GM23248 (cell line): ENCODE results near the gene AGPAT3. TPM values are rescaled to one million over a fixed set of nuclear protein-coding genes. Genes with fewer than 3 reads are reported as not detected.

Source experiments
- DNase-seq: peaks from one replicate; pipeline ENCODE4 v3.0.0-alpha.2; 2015
- H2AFZ ChIP-seq: fragments of 200-600 bp; sonication (generic); 2 replicates; pipeline ENCODE4 v1.6.1; 2016; ENCODE audit warnings: antibody characterized with exemption
- H3F3A ChIP-seq: fragments of 200-600 bp; sonication (generic); 2 replicates; pipeline ENCODE4 v1.6.1; 2016; ENCODE audit warnings: mild to moderate bottlenecking, antibody characterized with exemption, mixed run types; ENCODE audit not compliant: insufficient read depth
- H3K27ac ChIP-seq: fragments of 200-600 bp; sonication (generic); 2 replicates; pipeline ENCODE4 v1.5.1; 2016; ENCODE audit warnings: mild to moderate bottlenecking
- H3K27me3 ChIP-seq: fragments of 200-600 bp; sonication (generic); replicated peaks from 2 replicates; pipeline ENCODE4 v1.6.1; 2016; ENCODE audit warnings: mild to moderate bottlenecking; ENCODE audit not compliant: insufficient read depth
- H3K36me3 ChIP-seq: fragments of 200-600 bp; sonication (generic); 2 replicates; pipeline ENCODE4 v1.6.1; 2016; ENCODE audit warnings: low read depth, mild to moderate bottlenecking
- H3K4me1 ChIP-seq: fragments of 200-600 bp; sonication (generic); 2 replicates; pipeline ENCODE4 v1.6.1; 2016; ENCODE audit warnings: mild to moderate bottlenecking; ENCODE audit not compliant: insufficient read depth
- H3K4me2 ChIP-seq: fragments of 200-600 bp; sonication (generic); one replicate; pipeline ENCODE4 v1.6.1; 2016; ENCODE audit warnings: mild to moderate bottlenecking; ENCODE audit not compliant: unreplicated experiment
- H3K4me3 ChIP-seq: fragments of 200-600 bp; sonication (generic); 2 replicates; pipeline ENCODE4 v1.5.1; 2016; ENCODE audit warnings: mild to moderate bottlenecking
- H3K79me2 ChIP-seq: fragments of 200-600 bp; sonication (generic); 2 replicates; pipeline ENCODE4 v1.6.1; 2016; ENCODE audit warnings: mild to moderate bottlenecking; ENCODE audit not compliant: insufficient read depth
- H3K9ac ChIP-seq: fragments of 200-600 bp; sonication (generic); 2 replicates; pipeline ENCODE4 v1.6.1; 2016; ENCODE audit warnings: mild to moderate bottlenecking
- H3K9me2 ChIP-seq: fragments of 200-600 bp; sonication (generic); 2 replicates; pipeline ENCODE4 v1.6.1; 2016; ENCODE audit warnings: mixed run types, mild to moderate bottlenecking, moderate library complexity; ENCODE audit not compliant: insufficient read depth
- H3K9me3 ChIP-seq: fragments of 200-600 bp; sonication (generic); one replicate; pipeline ENCODE4 v1.6.1; 2017; ENCODE audit warnings: low read depth
- H4K20me1 ChIP-seq: fragments of 200-600 bp; sonication (generic); 2 replicates; pipeline ENCODE4 v1.6.0; 2016; ENCODE audit not compliant: insufficient read depth
- EZH2 ChIP-seq: fragments of 200-600 bp; sonication (generic); IDR thresholded peaks from 2 replicates; pipeline ENCODE4 v1.6.1; 2018; ENCODE audit warnings: antibody characterized with exemption, mild to moderate bottlenecking; ENCODE audit not compliant: insufficient read depth, poor library complexity, severe bottlenecking
- EZH2phosphoT487 ChIP-seq: fragments of 200-600 bp; sonication (generic); IDR thresholded peaks from 2 replicates; pipeline ENCODE4 v1.6.1; 2018; ENCODE audit warnings: antibody characterized with exemption, moderate library complexity, mild to moderate bottlenecking, low read depth; ENCODE audit not compliant: insufficient read depth
- WGBS, 2 experiments: methylation state at CpG; one replicate each; pipeline ENCODE4 v1.1.6; 2015 to 2017; ENCODE audit warnings: low lambda C conversion rate in 2 of 2, low coverage in 1 of 2; ENCODE audit errors: missing lambda C conversion rate in 2 of 2; 5-methylcytosine and 5-hydroxymethylcytosine counted together
- in situ Hi-C: fragments of 300-500 bp; cut with MboI; formaldehyde crosslinking; loops from 2 replicates; pipeline ENCODE4 v1.15.0; 2020
- polyA plus RNA-seq: library from polyadenylated mRNA; unstranded; fragments of >200 nt; fragmentation: Nextera tagmentation; extraction: Ambion mirVana; gene quantifications from 2 replicates; pipeline ENCODE4 v1.2.1, GENCODE V29; 2016
- total RNA-seq: library from RNA; depleted of rRNA; stranded (reverse); fragments of >200 nt; shearing (Covaris generic); gene quantifications from 2 replicates; pipeline ENCODE4 v1.2.3, GENCODE V29; 2014

Gene AGPAT3
- total and polyA plus RNA-seq, 2 experiments from 2014 or later, result 12.3 to 29.3 TPM

DNA sequence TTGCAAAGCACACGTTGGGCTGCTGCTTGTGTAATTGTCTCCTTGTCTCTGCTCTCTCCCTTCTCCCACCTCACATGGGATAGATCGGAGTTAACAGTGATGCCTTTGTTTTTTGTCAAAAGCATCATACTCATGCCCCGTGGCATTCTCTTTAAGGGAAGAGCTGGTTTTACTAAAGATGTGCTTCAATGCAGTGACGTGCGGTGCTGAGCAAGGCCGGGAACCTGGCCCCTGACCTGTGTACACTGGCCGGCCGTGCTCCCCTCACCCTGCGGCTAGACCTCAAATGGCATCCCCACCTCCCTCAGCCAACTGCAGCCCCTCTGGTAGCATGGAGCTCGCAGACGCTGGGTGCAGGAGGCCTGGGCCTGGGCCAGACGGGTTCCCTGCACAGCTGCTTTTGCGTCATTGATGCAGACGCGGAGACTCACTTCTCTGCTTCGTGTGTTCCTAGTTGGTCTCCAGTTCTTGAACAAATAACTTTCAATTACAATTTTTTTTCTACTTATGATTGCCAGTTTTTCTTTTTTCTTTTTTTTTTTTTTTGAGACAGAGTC is 19.9 kb downstream of the AGPAT3 start:
- 79% methylated on average over 16 of the region's 16 CpGs for WGBS, 2 experiments
- Histone ChIP-seq H3K36me3 (no peaks in the 10 kb centered on the region), H2AFZ (no peak overlapping the region), H3K4me2 (no peak overlapping the region), H3F3A (no peaks in the 10 kb centered on the region), H3K27ac (no peak overlapping the region), H3K4me1 (peaks cover 7% of the 10 kb centered on the region; the same call in 1 of the 2 replicates), H3K9ac (no peak overlapping the region), H3K9me2 (no peaks in the 10 kb centered on the region), H4K20me1 (peaks cover 11% of the 10 kb centered on the region), H3K79me2 (peaks cover 93% of the 10 kb centered on the region), H3K27me3 (no peaks in the 10 kb centered on the region), H3K4me3 (no peak overlapping the region), H3K9me3 (no peaks in the 10 kb centered on the region)
- DNase-seq, result no peak
- TF ChIP-seq EZH2phosphoT487 (no peak), EZH2 (no peak)
- in situ Hi-C loops, result no loop called here

DNA sequence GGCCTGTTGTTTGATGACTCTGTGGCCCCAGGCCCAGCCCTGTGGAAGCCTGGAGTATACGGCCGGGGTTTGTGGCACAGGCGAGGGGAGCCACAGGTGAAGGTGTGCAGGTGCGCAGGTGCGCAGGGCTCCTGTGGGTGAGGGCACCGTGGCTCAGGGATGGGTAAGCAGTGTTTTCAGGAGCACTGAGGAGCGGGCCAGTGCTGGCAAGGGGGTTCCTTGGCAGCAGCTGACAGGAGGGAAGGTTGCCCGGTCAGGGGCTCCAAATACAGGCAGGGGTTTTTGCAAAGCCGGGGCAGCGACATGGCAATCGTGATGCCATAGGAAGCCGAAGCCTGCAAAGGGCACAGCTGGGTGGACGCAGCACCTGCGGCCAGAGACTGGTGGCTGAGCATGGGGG is 20.7 kb downstream of the AGPAT3 start:
- no peak for TF ChIP-seq EZH2phosphoT487
- TF ChIP-seq EZH2, result no peak
- peaks cover 89% of the 10 kb centered on the region for H3K79me2 ChIP-seq
- no peak overlapping the region for H3K4me2 ChIP-seq
- no peaks in the 10 kb centered on the region for H3K36me3 ChIP-seq
- 96 to 98% methylated on average over 14 of the region's 14 CpGs for WGBS, 2 experiments
- H4K20me1 ChIP-seq, result peaks cover 3% of the 10 kb centered on the region
- in situ Hi-C loops, result no loop called here
- H3K9me3 ChIP-seq, result no peaks in the 10 kb centered on the region
- H3K4me1 ChIP-seq, result no peaks in the 10 kb centered on the region
- H3K27ac ChIP-seq, result no peak overlapping the region
- no peak for DNase-seq
- no peak overlapping the region for H3K9ac ChIP-seq
- no peaks in the 10 kb centered on the region for H3K9me2 ChIP-seq
- H3K27me3 ChIP-seq, result no peaks in the 10 kb centered on the region
- H3K4me3 ChIP-seq, result no peak overlapping the region
- H3F3A ChIP-seq, result no peaks in the 10 kb centered on the region
- H2AFZ ChIP-seq, result no peak overlapping the region

DNA sequence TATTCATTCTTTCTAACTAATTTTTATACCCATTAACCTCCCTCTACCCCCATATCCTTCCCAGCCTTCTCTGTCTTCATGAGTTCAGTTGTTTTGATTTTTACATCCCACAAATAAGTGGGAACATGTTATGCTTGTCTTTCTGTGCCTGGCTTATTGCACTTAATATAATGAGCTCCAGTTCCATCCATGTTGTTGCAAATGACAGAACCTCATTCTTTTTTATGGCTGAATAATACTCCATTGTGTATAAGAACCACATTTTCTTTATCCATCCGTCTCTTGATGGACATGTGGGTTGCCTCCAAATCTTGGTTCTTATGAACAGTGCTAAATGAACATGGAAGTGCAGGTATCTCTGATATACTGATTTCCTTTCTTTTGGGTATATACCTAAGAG is 21.5 kb downstream of the AGPAT3 start:
- H2AFZ ChIP-seq, result no peak overlapping the region
- no peak overlapping the region for H3K27ac ChIP-seq
- H3F3A ChIP-seq, result no peaks in the 10 kb centered on the region
- no peak for DNase-seq
- H3K4me3 ChIP-seq, result no peak overlapping the region
- H3K4me1 ChIP-seq, result no peaks in the 10 kb centered on the region
- 49 to 50% methylated on average over 1 of the region's 1 CpG for WGBS, 2 experiments
- H3K4me2 ChIP-seq, result no peak overlapping the region
- no peaks in the 10 kb centered on the region for H3K9me2 ChIP-seq
- in situ Hi-C loops, result no loop called here
- H3K9me3 ChIP-seq, result no peaks in the 10 kb centered on the region
- H4K20me1 ChIP-seq, result no peaks in the 10 kb centered on the region; the same call in 1 of the 2 replicates
- no peaks in the 10 kb centered on the region for H3K27me3 ChIP-seq
- no peak overlapping the region for H3K9ac ChIP-seq
- no peak for TF ChIP-seq EZH2
- no peak for TF ChIP-seq EZH2phosphoT487
- H3K79me2 ChIP-seq, result peaks cover 89% of the 10 kb centered on the region
- no peaks in the 10 kb centered on the region for H3K36me3 ChIP-seq

DNA sequence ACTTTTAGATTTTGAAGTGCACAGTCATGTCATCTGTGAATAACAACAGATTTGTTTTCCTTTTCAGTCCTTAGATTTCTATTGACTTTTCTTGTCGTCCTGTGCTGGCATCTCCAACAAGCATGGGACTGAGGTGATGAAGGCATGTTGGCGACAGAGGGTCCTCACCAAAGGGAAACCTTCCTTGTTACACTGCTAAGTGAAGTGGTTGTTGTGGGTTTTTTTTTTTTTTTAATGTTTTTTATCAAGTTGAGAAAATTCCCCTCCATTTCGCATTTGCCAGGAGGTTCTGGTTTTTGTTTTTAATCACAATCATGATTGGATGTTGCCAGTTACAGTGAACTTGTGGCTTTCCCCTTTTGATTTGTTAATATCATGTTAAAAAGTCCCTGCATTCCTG is 24.0 kb downstream of the AGPAT3 start:
- in situ Hi-C loops, result no loop called here

DNA sequence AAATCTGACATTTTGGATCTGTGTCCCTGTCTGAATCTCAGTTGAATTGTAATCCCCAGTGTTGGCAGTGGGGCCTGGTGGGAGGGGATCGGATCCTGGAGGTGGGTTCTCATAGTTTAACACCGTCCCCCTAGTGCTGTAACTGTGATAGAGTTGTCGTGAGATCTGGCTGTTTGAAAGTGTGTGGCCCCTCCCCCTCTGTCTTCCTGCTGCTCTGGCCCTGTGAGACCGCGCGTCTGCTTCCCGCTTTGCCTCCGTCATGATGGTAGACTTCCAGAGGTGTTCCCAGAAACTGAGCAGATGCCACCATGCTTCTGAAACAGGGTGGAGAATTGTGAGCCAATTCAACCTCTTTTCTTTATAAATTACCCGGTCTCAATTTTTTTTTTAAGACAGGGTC is 25.0 kb downstream of the AGPAT3 start:
- H3K27ac ChIP-seq, result no peak overlapping the region
- H3K27me3 ChIP-seq, result no peaks in the 10 kb centered on the region
- H3K4me2 ChIP-seq, result no peak overlapping the region
- peaks cover 74% of the 10 kb centered on the region for H3K79me2 ChIP-seq
- H4K20me1 ChIP-seq, result no peaks in the 10 kb centered on the region; the same call in 1 of the 2 replicates
- no peaks in the 10 kb centered on the region for H3K9me3 ChIP-seq
- no peak for TF ChIP-seq EZH2phosphoT487
- no peak for TF ChIP-seq EZH2
- H3F3A ChIP-seq, result no peaks in the 10 kb centered on the region
- H3K4me1 ChIP-seq, result no peaks in the 10 kb centered on the region
- H2AFZ ChIP-seq, result no peak overlapping the region
- H3K9ac ChIP-seq, result no peak overlapping the region
- H3K4me3 ChIP-seq, result no peak overlapping the region
- in situ Hi-C loops, result no loop called here
- 91% methylated on average over 9 of the region's 9 CpGs for WGBS, 2 experiments
- H3K9me2 ChIP-seq, result no peaks in the 10 kb centered on the region
- no peak for DNase-seq
- H3K36me3 ChIP-seq, result no peaks in the 10 kb centered on the region

More for the DNA sequence above, 24.0 kb downstream of the AGPAT3 start:
- H3K4me2 ChIP-seq, result no peak overlapping the region
- WGBS, 2 experiments, result 85 to 89% methylated on average over 3 of the region's 3 CpGs
- no peak for DNase-seq
- no peak overlapping the region for H2AFZ ChIP-seq
- no peaks in the 10 kb centered on the region for H3K9me3 ChIP-seq
- H3K27me3 ChIP-seq, result no peaks in the 10 kb centered on the region
- TF ChIP-seq EZH2phosphoT487 (no peak), EZH2 (no peak)
- no peak overlapping the region for H3K27ac ChIP-seq
- H3K4me3 ChIP-seq, result no peak overlapping the region
- H3K79me2 ChIP-seq, result peaks cover 76% of the 10 kb centered on the region
- no peaks in the 10 kb centered on the region for H3K36me3 ChIP-seq
- H3K9me2 ChIP-seq, result no peaks in the 10 kb centered on the region
- no peaks in the 10 kb centered on the region for H3F3A ChIP-seq
- no peaks in the 10 kb centered on the region; the same call in 1 of the 2 replicates for H4K20me1 ChIP-seq
- H3K9ac ChIP-seq, result no peak overlapping the region
- H3K4me1 ChIP-seq, result no peaks in the 10 kb centered on the region
